ENCODE measurements around the gene SPTBN5.

DNA sequence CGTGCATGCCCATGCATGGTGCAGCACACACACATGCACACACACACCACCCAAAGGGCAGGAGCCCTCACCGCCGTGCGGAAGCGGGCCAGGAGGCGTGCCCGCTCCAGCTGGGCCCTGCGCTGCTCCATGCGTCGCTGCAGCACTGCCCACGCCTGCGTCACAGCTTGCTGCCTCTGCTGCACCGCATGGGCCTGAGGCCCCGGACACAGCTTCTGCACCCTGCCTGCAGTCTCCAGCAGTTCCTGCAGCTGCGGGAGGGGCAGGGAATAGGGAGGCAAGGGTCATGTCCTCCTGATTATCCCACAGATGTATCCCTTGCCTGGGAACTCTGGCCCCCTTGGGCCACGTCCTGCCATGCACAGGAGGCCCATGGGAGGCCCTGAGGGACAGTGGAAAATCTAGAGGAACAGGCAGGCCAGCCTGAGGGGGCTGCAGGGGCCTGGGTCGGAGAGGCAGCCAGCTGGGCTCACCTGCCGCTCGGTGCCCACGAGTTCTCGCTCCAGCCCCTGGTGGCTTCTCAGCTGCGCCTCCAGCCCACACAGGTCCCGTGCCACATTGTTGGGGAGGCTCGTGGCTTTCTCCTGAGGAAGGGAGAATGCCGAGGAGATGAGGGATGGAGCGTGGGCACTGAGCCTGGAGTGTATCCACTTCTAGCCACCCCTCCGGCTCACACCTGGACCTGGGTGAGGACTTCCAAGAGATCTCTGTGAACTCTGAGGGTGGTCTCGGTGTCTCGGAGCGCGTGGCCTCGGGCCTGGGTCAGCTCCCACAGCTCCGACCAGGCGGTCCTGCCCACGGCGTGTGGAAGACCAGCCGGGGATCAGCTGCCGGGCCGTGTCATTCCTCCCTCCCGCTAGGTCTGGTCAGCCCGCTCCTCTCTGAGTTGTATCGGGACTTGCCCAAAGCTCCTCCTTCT, 23.8 kb downstream of the SPTBN5 start:
- TF ChIP-seq, protein P1, sequence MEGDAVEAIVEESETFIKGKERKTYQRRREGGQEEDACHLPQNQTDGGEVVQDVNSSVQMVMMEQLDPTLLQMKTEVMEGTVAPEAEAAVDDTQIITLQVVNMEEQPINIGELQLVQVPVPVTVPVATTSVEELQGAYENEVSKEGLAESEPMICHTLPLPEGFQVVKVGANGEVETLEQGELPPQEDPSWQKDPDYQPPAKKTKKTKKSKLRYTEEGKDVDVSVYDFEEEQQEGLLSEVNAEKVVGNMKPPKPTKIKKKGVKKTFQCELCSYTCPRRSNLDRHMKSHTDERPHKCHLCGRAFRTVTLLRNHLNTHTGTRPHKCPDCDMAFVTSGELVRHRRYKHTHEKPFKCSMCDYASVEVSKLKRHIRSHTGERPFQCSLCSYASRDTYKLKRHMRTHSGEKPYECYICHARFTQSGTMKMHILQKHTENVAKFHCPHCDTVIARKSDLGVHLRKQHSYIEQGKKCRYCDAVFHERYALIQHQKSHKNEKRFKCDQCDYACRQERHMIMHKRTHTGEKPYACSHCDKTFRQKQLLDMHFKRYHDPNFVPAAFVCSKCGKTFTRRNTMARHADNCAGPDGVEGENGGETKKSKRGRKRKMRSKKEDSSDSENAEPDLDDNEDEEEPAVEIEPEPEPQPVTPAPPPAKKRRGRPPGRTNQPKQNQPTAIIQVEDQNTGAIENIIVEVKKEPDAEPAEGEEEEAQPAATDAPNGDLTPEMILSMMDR (IDR thresholded peaks at IDR 0.05) = no peak
- TF ChIP-seq POLR2A (IDR thresholded peaks at IDR 0.05) = no peak
